IPS-11a (cell line): ENCODE data around the gene PEPD.

Experiments used
- H3K4me3 ChIP-seq: one replicate; pipeline ENCODE4 v1.5.1; 2013; ENCODE audit warnings: low read depth, low read length, control low read depth

PEPD gene

DNA sequence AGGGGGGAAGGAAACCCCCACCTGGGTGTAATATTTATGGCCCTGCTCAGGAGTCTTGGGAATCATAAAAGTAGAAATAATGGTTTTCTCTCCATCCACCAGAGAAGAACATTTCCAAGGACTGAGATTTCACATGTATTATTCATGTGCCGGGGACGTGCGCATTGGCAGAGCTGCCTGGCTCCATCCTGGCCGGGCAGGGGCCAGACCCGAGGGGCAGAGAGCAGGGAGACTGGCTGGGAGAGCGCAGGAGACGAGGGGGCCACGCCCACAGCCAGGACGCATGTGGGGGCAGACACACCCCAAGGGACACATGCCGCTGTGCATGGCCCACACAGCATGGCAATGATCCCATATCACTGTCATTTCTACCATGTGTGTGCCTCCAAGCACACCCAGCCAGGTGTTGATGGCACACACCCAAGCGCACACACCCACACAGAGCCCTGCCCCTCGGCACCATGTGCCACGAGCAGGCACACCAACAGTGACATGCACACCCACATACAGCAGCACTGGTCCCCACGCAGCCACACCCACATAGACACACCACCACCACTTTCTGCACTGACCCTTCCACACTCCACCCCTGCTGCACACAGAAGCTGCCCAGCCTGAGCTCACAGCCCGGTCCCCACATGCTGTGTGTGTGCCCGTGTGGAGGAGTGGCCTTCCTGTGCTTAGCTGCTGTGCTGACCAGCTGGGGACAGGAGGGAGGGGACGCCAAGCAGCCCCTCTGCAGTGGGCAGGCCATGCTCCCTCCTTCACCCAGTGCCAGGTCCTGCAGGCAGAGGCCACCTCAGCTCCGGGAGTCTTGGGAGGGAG is 108.8 kb downstream of the PEPD start:
- no peak overlapping the region for H3K4me3 ChIP-seq

DNA sequence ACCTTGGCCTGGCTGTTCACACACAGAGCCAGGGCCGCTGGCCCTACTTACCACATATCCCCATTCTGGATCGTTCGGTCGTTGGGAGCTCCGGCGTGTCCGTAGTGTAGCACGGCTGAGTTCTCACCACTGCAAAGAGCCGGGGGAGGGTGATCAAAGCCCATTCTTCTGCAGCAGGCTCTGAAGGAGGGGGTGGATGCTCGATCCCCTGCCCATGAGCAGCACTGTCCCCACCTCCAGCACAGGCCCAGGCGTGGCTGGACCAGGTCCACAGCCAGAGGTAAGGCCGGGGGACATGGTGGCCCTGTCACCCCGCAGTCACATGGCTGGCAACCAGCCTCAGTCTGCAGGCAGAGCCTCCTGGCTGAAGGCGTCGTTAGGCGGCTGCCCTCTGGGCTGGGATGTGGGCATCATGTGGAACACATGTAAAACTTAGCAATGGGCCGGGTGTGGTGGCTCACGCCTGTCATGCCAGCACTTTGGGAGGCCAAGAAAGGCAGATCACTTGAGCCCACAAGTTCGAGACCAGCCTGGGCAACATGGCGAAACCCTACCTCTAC is 109.9 kb downstream of the PEPD start:
- no peak overlapping the region for H3K4me3 ChIP-seq

DNA sequence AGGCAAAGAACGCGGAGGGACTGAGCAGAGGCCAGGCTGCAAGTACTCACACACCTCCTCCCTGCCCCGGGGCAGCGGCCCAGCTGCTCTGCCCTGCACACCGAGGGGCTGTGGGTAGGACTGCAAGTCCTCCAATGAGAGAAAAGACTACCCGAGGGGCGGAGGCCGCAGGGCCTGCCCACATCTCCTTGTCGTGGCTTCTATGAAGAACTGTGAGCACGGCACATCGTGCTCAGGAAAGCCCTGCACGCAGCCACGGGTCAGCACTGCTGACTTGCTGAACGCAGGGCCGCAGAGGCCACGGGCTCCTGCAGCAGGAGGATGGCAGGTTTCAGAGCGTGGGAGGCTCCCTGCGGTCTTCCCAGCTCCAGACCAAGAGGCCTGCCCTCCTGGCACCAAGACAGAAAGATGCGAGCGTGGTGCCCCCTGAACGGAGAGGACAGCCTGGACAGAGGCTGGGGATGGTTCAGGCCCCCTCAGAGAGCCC is 110.6 kb downstream of the PEPD start:
- no peak overlapping the region for H3K4me3 ChIP-seq

DNA sequence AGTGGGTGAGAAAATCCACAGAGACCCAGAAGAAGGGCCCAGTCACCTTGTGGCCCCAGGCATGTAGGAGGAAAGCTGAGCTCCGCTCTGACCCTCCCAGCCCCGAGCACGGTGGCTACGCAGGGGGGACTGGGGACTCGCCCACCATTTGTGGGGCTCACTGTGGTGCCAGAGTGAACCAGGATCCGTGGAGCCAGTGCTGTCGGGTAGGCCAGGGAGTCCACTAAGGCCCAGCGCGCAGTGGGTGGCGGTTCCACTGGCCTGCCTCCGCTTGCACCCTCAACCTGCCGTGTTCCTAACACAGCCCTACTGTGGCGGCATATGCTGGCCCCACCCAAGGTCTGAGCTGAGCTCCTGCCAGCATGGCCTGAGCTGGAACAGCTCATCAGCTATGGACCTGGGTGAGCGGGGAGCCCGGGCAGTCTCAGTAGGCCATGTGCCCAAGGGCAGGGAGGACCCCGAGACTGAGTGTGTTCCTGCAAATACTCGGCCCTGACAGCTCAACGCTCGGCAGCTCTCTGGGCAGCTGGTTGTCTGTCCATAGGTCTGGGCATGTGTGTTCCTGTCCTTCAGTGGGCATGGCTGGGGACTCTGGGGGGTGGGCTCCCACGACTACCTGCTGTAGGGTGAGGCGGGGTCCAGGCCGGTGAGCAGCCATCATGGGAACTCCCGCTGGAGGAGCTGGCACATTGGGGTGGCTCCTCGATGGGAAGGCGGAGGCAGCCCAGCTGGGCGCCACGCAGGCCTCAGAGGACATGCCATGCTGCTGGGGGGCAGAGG is 111.5 kb downstream of the PEPD start:
- H3K4me3 ChIP-seq, result no peak overlapping the region

DNA sequence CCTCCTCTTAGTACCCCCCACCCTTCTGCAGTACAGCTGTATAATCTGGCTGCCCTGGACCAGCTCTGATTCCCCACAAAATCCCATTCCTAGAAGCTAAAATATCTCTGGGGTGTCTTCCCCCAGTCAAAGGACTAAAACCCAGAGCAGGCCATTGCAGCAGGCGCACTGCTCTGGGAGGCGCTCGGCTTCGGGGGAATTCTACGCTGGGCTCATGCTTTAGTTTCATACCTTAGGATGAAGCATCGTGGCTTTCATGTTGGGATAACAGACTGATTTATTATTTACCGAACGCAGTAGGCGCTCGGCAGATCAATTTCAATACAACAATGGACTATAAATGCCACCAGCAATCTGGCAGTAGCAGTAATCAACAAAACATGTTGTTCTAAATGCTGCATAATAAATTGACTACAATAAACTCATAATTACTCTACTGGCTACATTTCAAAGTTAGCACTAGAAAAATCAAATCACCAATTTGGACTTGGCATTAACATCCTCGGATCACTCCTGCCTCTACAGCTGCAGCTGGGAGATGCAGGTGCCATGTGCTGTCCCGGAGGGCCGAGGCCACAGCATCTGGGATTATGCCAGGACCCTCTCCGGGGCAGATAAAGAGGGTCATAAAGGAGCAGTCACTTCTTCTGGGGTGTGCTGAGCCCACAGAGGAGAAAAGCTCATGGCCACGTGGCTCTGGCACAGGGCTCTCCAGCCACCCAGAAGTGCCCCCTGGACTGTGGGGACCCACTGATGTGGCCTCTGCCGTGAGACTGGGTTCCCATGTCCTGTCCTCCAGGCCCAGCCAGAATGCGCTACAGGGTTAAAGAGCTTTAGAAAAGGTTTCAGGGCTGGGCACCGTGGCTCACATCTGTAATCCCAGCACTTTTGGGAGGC is 112.8 kb downstream of the PEPD start:
- H3K4me3 ChIP-seq, result no peak overlapping the region

DNA sequence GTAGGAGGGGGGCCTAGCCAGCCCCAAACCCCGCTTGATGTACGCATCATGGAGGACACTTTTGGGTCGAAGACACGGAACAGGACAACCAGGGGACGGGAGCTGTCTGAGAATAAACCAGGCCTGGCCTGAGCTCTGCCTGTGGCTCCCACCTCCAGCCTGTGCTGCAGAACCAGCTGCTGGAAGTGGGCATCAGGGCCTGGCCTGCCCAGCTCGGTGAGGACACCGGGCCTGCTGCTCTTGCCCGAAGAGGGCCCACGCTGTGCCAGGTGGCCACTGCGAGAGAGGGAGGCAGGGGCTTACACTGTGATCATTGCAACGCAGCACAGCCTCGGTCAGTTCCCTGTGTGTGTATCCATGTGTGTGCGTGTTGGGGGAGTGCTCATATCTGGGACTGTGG is 113.5 kb downstream of the PEPD start:
- H3K4me3 ChIP-seq, result no peak overlapping the region

DNA sequence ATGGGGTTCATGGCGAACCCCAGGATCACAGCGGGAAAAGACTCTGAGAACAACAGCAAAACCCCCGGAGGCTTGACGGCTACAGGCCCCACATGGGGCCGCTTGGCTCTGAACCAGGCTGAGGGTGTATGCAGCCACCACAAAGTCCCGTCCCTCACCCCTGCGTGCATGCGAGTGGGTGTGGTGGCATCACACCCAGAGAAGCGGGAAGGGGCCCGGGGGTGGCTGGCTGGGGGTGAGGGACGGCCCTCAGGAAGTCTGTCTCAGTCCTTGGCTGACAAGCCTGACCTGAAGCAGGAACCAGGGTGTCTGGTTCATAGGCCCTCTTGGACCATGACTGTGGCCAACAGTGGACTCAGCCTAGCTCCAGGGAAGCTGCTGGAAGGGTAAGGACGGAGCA is 113.9 kb downstream of the PEPD start:
- no peak overlapping the region for H3K4me3 ChIP-seq

DNA sequence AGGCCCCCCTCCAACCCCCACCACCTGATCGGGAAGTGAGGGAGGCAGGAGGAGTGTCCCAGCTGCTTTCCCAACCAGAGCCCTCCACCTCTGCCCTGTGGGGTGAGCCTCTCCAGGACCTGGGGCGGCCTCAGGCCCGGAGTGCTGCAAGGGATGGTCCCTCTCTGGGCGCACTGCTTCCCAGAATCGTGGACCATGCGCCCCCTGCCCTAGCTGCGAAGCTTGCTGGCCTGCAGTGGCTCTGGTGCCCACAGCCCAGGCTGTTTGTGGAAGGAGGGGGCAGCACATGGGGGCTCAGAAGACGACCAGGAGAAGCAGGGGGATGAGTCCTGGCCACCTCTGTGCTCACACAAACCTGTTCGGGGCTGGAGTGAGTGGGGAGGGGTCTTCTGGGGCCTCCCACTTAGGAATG is 114.4 kb downstream of the PEPD start:
- no peak overlapping the region for H3K4me3 ChIP-seq

DNA sequence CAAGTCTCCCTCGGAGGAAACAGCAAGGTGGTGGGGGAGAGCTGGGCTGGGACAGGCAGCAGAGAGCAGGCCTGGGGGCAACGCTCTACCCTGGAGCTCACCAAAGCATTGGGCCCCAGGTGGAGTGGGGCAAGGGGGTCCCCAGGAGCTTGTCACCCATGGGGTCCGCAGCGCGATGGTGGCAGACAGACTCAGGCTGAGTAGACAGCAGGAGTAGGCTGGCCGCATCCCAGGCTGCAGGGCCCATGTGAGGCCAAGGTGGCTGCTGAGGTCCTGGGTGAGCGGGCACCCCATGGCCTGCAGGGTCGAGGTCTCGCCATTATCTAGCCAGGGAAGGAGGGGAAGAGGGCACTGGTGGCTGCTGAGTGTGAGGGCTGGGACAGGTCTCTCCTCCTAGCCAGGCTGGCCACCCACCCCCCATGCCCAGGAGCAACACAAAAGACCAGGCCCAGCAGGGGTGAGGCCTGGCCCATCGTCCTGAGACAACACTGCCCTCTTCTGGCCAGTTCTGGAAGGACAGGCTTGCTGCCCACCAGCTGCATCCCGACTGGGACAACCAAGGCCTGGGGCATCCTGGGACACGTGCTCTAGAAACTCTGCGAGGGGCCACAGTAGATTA is 115.0 kb downstream of the PEPD start:
- no peak overlapping the region for H3K4me3 ChIP-seq

DNA sequence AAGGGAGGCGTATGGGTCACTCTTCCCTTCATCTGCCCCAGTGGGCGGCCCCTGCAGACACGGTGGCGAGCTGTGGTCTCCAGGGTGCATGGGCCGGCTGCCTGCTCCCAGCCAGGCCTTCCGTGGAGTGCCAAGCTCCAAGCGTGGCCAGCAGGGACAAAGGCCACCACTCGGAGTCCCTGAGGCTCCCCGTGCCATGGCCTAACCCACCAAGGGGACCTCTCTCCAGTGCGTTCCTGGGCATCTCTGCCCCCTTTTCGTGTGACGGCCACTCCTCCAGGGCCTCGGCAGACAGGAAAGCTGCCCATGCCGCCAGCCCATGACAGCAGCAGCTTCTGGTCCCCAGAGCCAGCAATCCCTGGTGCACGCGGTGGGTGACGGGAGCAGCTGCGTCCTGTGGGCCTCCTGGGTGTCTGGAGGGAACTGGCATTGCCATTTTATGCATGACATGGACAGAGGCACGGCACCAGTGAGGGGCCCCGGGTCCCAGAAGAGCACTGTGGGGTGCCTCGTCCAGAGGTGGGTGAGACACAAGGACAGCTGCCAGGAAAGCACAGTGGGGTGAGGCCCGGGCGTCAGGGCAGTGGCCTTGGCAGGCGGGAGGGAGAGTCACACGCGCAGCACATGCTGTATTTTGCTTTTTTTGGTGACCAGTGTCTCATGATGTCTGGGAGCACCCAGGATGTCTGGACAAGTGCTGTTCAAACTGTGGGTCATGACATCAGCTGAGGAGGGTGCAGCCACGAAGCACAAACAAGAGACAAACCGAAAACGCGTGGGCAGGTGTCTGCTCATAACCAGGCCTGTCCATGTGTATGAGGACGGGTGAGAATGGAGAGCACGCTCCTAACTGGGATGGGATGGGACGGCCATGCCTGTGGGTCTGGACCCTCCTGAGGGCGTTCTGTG is 115.8 kb downstream of the PEPD start:
- no peak overlapping the region for H3K4me3 ChIP-seq

DNA sequence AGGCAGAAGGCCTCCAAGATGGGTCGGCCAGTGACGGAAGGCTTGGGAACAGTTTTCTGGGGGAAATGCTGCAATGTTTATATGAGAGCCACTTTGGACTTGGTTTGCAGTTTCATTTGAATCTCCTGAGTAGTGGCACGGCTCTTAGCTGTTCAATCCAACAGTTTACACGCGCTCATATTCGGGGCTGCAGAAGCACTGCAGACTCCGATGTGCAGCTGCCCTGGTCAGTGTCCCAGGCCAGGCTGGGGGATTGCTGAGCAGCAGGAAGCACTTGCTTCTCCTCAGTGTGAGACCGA is 116.4 kb downstream of the PEPD start:
- no peak overlapping the region for H3K4me3 ChIP-seq

DNA sequence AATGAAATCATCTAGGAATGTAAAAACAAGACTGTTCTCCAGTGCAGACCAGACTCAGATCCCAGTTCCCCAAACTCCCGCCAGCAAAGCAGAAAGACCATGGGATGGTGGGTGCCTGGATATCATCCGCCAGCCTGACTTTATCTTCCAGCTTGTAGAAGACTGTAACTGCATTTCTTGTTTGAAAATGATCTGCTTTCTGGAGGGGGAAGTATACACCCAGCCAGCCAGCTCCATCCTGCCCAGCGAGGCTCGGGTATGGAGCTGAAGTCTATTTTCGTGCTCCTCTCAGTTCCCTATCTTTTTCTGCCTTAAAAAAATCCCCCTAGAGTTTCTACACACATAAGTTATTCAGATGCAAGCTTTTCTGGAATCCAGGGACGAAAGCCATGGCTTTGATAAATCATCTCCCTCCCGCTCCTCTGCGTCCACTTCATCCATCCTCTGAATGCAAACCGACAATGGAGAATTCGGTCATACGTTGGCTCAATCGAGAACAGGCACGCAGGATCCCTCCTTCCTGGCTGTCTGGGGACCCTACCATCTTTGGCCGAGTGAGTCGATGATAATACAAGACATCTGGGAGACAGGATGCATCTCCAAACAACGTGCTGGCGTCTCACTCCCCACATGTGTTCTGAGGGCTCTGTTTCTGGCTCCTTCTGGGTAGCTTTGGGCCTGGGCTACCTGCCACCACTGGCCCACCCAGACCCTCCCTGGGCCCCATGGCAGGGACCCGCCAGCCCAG is 116.9 kb downstream of the PEPD start:
- H3K4me3 ChIP-seq, result no peak overlapping the region

DNA sequence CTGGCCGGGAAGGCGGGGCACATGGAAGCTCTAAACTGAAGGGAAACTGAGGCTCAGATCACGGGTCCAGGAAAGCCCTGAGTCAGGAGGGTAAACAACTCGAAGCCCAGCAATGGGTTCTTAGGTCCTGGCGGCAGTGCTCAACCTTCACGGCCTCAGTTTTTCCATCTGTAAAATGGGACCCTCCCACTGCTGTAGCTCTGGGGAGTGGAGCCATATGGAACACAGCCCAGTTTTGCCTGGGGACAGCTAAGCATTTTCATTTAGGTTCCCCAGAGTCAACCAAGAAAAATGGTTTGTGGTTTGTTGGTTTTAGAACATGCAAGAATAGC is 117.7 kb downstream of the PEPD start:
- H3K4me3 ChIP-seq, result no peak overlapping the region

DNA sequence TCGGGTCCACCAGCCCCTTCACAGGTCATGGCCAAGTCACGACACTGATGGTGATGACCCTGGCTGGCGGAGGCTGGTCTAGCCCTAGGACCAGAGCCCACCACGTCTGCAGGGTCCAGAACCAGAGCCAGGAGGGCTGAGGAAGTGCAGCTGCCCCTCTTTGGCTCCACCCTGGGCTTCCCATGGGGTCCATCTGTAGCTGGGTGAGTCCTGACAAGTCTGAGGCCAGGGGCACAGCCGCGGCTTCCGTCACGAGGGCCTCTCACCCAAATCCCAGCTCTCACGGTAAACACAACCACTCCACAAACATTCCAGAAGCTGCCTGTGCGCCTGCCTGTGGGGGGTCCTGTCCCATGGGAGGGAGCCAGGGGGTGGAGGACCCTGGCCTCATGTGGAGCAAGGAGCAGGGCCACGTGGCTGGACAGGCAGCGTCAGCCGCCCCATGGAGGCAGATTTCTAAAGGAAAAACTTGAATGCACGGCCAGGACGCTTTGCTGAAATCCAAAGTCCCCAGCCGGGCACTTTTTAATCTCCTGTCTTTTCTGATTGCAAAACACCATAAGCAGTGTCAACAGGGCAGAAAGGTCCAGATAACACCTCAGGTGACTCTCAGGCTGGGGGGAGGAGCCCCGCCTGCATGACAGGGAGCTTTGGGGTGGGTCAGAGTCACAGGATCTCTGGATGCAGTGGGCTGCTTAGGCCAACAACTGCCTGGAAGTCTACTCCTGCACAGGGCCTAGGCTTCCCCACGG is 118.2 kb downstream of the PEPD start:
- no peak overlapping the region for H3K4me3 ChIP-seq

DNA sequence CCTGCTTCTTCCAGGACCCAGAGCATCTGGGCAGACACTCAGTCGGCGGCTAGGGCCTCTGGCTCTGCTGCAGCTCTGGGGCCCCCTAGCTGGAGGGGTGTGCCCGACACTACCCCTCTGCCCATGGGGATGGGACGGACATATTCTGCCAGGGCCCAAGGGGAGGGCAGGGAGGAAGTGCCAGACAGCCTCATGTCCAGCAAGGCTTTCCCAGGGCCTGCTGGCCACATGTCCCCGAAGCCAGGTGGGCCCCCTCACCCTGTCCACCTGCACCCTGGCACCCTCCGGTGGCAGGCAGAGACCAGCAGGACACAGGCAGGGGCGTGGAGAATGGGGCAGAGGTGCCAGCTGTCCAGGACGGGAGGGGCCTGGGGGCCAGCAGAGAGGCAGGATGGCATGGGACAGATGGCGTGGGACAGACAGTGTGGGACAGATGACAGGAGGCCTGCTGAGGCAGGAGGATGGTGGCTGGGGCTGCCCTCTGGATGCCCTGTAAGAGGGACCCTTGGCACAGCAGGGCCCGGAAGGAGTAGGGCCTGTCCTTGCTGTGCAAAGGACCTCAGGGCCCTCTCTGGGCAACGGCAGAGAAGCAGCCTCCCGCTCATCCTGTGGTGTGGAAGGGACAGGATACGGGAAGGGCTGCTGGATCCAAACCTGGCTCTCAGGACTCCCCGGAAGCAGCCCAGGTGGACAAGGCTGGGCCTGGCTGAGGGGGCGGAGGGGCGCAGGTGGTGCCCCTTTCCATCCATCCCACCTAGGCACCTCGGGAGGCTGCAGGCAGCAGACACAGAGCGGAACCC is 119.0 kb downstream of the PEPD start:
- no peak overlapping the region for H3K4me3 ChIP-seq

DNA sequence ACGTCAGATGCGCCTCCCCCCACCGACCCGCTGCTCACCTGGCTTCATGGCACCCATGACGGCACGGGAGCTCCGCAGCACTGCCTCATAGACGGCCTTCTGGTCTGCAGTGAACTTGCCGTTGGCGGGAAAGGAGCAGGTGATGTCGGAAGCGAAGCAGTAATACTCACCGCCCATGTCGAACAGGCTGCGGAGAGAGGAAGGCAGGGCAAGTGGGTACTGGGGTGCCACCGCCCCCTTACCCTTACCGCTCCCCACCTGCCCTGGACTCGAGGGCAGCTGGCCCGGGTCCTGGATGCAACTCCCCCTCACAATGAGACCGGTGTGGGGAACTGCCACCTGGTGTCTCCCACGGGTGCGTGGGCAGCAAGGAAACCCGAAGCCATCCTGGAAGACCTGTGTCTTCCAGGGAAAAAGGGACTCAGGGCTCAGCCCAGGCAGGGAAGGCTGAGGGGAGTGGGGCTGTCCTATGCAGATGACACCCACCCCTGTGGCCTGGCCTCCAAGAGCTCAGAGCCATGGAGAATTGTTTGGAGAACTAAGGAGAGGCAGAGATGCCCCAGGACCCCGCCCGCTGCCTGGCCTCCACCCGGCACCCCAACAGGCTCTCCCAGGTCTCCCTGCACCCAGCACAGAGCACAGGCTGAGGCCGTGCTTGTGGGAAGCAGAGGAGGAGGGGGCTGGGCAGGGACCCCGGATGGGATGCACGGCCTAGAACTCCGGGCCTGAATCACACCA is 119.7 kb downstream of the PEPD start:
- no peak overlapping the region for H3K4me3 ChIP-seq
